HepG2 (cell line): Measurements from ENCODE around the gene SUMO1. TPM values are rescaled to one million over a fixed set of nuclear protein-coding genes. Genes with fewer than 3 reads are reported as not detected.

Experiments
- CENPT ChIP-seq: sonication (generic); formaldehyde crosslinking; IDR thresholded peaks from 2 replicates; pipeline ENCODE4 v1.8.0; 2022; ENCODE audit warnings: low read depth, mild to moderate bottlenecking, moderate library complexity, missing genetic modification reagents
- ELF1 ChIP-seq: sonication (generic); formaldehyde crosslinking; IDR thresholded peaks from 2 replicates; pipeline ENCODE4 v1.4.0; 2020; ENCODE audit warnings: missing genetic modification reagents
- FIP1L1 ChIP-seq: fragments of 200-400 bp; formaldehyde crosslinking; IDR thresholded peaks from 2 replicates; pipeline ENCODE4 v1.6.1; 2018; ENCODE audit warnings: low read depth, mild to moderate bottlenecking, low read length, moderate library complexity, borderline replicate concordance; ENCODE audit not compliant: insufficient read depth
- FOXK1 ChIP-seq: sonication (generic); formaldehyde crosslinking; IDR thresholded peaks from 2 replicates; pipeline ENCODE4 v1.4.0; 2020; ENCODE audit warnings: low read depth, missing genetic modification reagents, borderline replicate concordance
- HMG20B ChIP-seq: conservative IDR thresholded peaks from 2 replicates; pipeline ENCODE4 v1.6.1; 2016; ENCODE audit warnings: missing genetic modification reagents, missing compliant biosample characterization
- HNF4G ChIP-seq, 2 experiments: sonication (generic) in 1 of 2; formaldehyde crosslinking in 1 of 2; IDR thresholded peaks; 2 replicates each; pipeline versions ENCODE4 v1.4.0 to v1.6.1; 2011 to 2020; ENCODE audit warnings: borderline replicate concordance in 2 of 2, low read depth in 2 of 2, mild to moderate bottlenecking in 2 of 2, low read length in 1 of 2, missing genetic modification reagents in 1 of 2, moderate library complexity in 1 of 2
- KAT8 ChIP-seq: IDR thresholded peaks from 2 replicates; pipeline ENCODE4 v1.6.1; 2016; ENCODE audit warnings: missing genetic modification reagents, missing compliant biosample characterization
- MNT ChIP-seq: fragments of 450-650 bp; IDR thresholded peaks from 2 replicates; pipeline ENCODE4 v1.6.1; 2016
- RORA ChIP-seq: sonication (generic); formaldehyde crosslinking; IDR thresholded peaks from 2 replicates; pipeline ENCODE4 v1.5.0; 2020; ENCODE audit warnings: mild to moderate bottlenecking, missing genetic modification reagents, moderate library complexity
- SIX1 ChIP-seq: sonication (generic); formaldehyde crosslinking; IDR thresholded peaks from 2 replicates; pipeline ENCODE4 v1.4.0; 2020; ENCODE audit warnings: missing genetic modification reagents, borderline replicate concordance
- SRY ChIP-seq: sonication (generic); formaldehyde crosslinking; IDR thresholded peaks from 2 replicates; pipeline ENCODE4 v1.8.0; 2022; ENCODE audit warnings: mild to moderate bottlenecking, missing genetic modification reagents
- TCF7L2 ChIP-seq: IDR thresholded peaks from 2 replicates; pipeline ENCODE4 v1.6.1; 2011; ENCODE audit warnings: mild to moderate bottlenecking, low read depth, low read length, moderate library complexity
- ZBTB42 ChIP-seq: sonication (generic); formaldehyde crosslinking; IDR thresholded peaks from 2 replicates; pipeline ENCODE4 v1.5.0; 2020; ENCODE audit warnings: mild to moderate bottlenecking, missing genetic modification reagents
- ZBTB46 ChIP-seq: sonication (generic); formaldehyde crosslinking; IDR thresholded peaks from 2 replicates; pipeline ENCODE4 v1.4.0; 2020; ENCODE audit warnings: mild to moderate bottlenecking, missing genetic modification reagents, borderline replicate concordance
- ZFY ChIP-seq: sonication (generic); formaldehyde crosslinking; IDR thresholded peaks from 2 replicates; pipeline ENCODE4 v1.4.0; 2020; ENCODE audit warnings: missing genetic modification reagents
- ZNF260 ChIP-seq: sonication (generic); formaldehyde crosslinking; IDR thresholded peaks from 2 replicates; pipeline ENCODE4 v1.4.0; 2020; ENCODE audit warnings: missing genetic modification reagents, low read depth, mild to moderate bottlenecking, borderline replicate concordance
- ZNF609 ChIP-seq: sonication (generic); formaldehyde crosslinking; IDR thresholded peaks from 2 replicates; pipeline ENCODE4 v1.4.0; 2020; ENCODE audit warnings: mild to moderate bottlenecking, missing genetic modification reagents, borderline replicate concordance
- ZNF761 ChIP-seq: sonication (generic); formaldehyde crosslinking; conservative IDR thresholded peaks from 2 replicates; pipeline ENCODE4 v1.4.0; 2020; ENCODE audit warnings: mild to moderate bottlenecking, missing genetic modification reagents
- polyA plus RNA-seq, 8 experiments: library from polyadenylated mRNA; depleted of rRNA in 3 of 8; stranded (reverse) in 7 of 8; unstranded in 1 of 8; fragments of >200 nt; fragmentation: Illumina TruSeq in 4 of 8; extraction: Trizol in 4 of 8; gene quantifications; 2 replicates each; pipeline versions ENCODE4 v1.2.1 to v1.2.3, GENCODE V29; 2011 to 2016; ENCODE audit warnings: low read depth in 4 of 8, missing spikeins in 1 of 8, mixed read lengths in 1 of 8; ENCODE audit not compliant: insufficient read depth in 1 of 8
- total RNA-seq, 5 experiments: library from RNA; depleted of rRNA; stranded (reverse); fragments of >200 nt; fragmentation: Illumina TruSeq; extraction: Trizol; gene quantifications; 2 replicates each; pipeline ENCODE4 v1.2.3, GENCODE V29; 2016; ENCODE audit warnings: low read depth in 1 of 5

Gene SUMO1
- total and polyA plus RNA-seq, 2 of the 13 experiments (the other 11 are each of a cell fraction or from before 2014, with no cell fraction given): 101 to 173 TPM

GRCh38 chr2:202238234-202239197 lies at the start of gene SUMO1 (continued):
- TF ChIP-seq KAT8 (peak; percentile 92), FOXK1 (peak; percentile 81; the same call in 1 of the 2 replicates), ZNF260 (0 out of 2 replicates have a peak, but pooled peaks have one; percentile 46), ZFY (CRISPR knock-in tag) (peak; percentile 85), HNF4G (IDR thresholded peaks at IDR 0.05; ENCODE audit: borderline replicate concordance, low read depth, low read length) (no peak), HNF4G (CRISPR knock-in tag; IDR thresholded peaks at IDR 0.05; ENCODE audit: borderline replicate concordance, low read depth) (peak; percentile 58; the same call in 1 of the 2 replicates), RORA (CRISPR knock-in tag) (no peak), ELF1 (CRISPR knock-in tag) (peak; percentile 86), ZBTB42 (CRISPR knock-in tag) (0 out of 2 replicates have a peak, but pooled peaks have one; percentile 16), ZNF609 (CRISPR knock-in tag) (0 out of 2 replicates have a peak, but pooled peaks have one; percentile 21), FIP1L1 (no peak), MNT (no peak), ZBTB46 (no peak), ZNF761 (CRISPR knock-in tag) (peak; percentile 81; the same call in 1 of the 2 replicates), TCF7L2 (no peak), CENPT (CRISPR knock-in tag) (no peak), SIX1 (CRISPR knock-in tag) (no peak; the same call in 1 of the 2 replicates), HMG20B (CRISPR knock-in tag) (no peak), SRY (CRISPR knock-in tag) (peak; percentile 84; the same call in 1 of the 2 replicates)
